ENCODE results near the gene TXNRD1.
A peak's percentile ranks its signal among the peaks of the same experiment; 100 is the strongest.

The TXNRD1 gene

GRCh38 chr12:104378427-104378826 lies 162.8 kb downstream of the TXNRD1 start:
- H3K36me3 ChIP-seq (ENCODE audit: control insufficient read depth in 1 of 2, insufficient read depth in 2 of 2, low read length in 2 of 2) = no peaks in the 10 kb centered on the region
- H3K4me2 ChIP-seq (ENCODE audit: low read length) = no peak overlapping the region
- WGBS (ENCODE audit: extremely low coverage, insufficient coverage, insufficient read length) = no CpG with 5 or more reads among the region's 4 CpGs
- no peak overlapping the region for H2AFZ ChIP-seq (ENCODE audit: insufficient read depth, low read length, poor library complexity)
- no peak overlapping the region for H2AK5ac ChIP-seq (ENCODE audit: low read length)
- H3K4me3 ChIP-seq (ENCODE audit: low read depth, low read length) = no peak overlapping the region
- no peaks in the 10 kb centered on the region for H3K9me3 ChIP-seq (ENCODE audit: insufficient read depth, low read depth, low read length)
- H4K12ac ChIP-seq (ENCODE audit: low read depth, low read length) = no peak overlapping the region
- H3K18ac ChIP-seq (ENCODE audit: low read length) = no peak overlapping the region
- no peak overlapping the region for H2BK12ac ChIP-seq (ENCODE audit: low read length)
- no peaks in the 10 kb centered on the region for H3K79me1 ChIP-seq (ENCODE audit: low read length)
- no peaks in the 10 kb centered on the region for H3K79me2 ChIP-seq (ENCODE audit: control insufficient read depth, insufficient read depth, low read length, poor library complexity)
- H2BK5ac ChIP-seq (ENCODE audit: low read depth, low read length, poor library complexity) = no peak overlapping the region
- H4K91ac ChIP-seq (ENCODE audit: low read depth, low read length) = no peak overlapping the region
- H3K9ac ChIP-seq (ENCODE audit: low read length) = no peak overlapping the region
- no peak for DNase-seq
- no peak overlapping the region for H2BK120ac ChIP-seq (ENCODE audit: insufficient read depth, low read length, poor library complexity)
- no peak overlapping the region for H3K23ac ChIP-seq (ENCODE audit: low read length)
- H3K14ac ChIP-seq (ENCODE audit: low read length) = no peak overlapping the region
- H3K4me1 ChIP-seq (ENCODE audit: control insufficient read depth in 1 of 2, insufficient read depth in 2 of 2, low read length in 2 of 2) = no peaks in the 10 kb centered on the region
- H3K27me3 ChIP-seq (ENCODE audit: insufficient read depth, low read length) = no peaks in the 10 kb centered on the region
- no peak overlapping the region for H3K27ac ChIP-seq (ENCODE audit: low read depth, low read length)
- no peak overlapping the region for H3K4ac ChIP-seq (ENCODE audit: low read depth, low read length)
- H4K8ac ChIP-seq (ENCODE audit: low read depth, low read length) = no peak overlapping the region

GRCh38 chr12:104381341-104381730 lies 165.8 kb downstream of the TXNRD1 start:
- H3K9me3 ChIP-seq (ENCODE audit: insufficient read depth, low read depth, low read length) = no peaks in the 10 kb centered on the region
- no peaks in the 10 kb centered on the region for H3K36me3 ChIP-seq (ENCODE audit: control insufficient read depth in 1 of 2, insufficient read depth in 2 of 2, low read length in 2 of 2)
- no peak overlapping the region for H3K14ac ChIP-seq (ENCODE audit: low read length)
- H4K8ac ChIP-seq (ENCODE audit: low read depth, low read length) = no peak overlapping the region
- no CpG with 5 or more reads among the region's 2 CpGs for WGBS (ENCODE audit: extremely low coverage, insufficient coverage, insufficient read length)
- H3K79me2 ChIP-seq (ENCODE audit: control insufficient read depth, insufficient read depth, low read length, poor library complexity) = no peaks in the 10 kb centered on the region
- H3K79me1 ChIP-seq (ENCODE audit: low read length) = no peaks in the 10 kb centered on the region
- no peak overlapping the region for H2BK12ac ChIP-seq (ENCODE audit: low read length)
- no peak overlapping the region for H3K4me3 ChIP-seq (ENCODE audit: low read depth, low read length)
- H3K27me3 ChIP-seq (ENCODE audit: insufficient read depth, low read length) = no peaks in the 10 kb centered on the region
- no peak overlapping the region for H3K23ac ChIP-seq (ENCODE audit: low read length)
- no peaks in the 10 kb centered on the region for H3K4me1 ChIP-seq (ENCODE audit: control insufficient read depth in 1 of 2, insufficient read depth in 2 of 2, low read length in 2 of 2)
- H2BK120ac ChIP-seq (ENCODE audit: insufficient read depth, low read length, poor library complexity) = no peak overlapping the region
- H4K91ac ChIP-seq (ENCODE audit: low read depth, low read length) = no peak overlapping the region
- H3K18ac ChIP-seq (ENCODE audit: low read length) = no peak overlapping the region
- H2AFZ ChIP-seq (ENCODE audit: insufficient read depth, low read length, poor library complexity) = no peak overlapping the region
- H4K12ac ChIP-seq (ENCODE audit: low read depth, low read length) = no peak overlapping the region
- no peak overlapping the region for H2BK5ac ChIP-seq (ENCODE audit: low read depth, low read length, poor library complexity)
- no peak for DNase-seq
- no peak overlapping the region for H3K9ac ChIP-seq (ENCODE audit: low read length)
- no peak overlapping the region for H3K27ac ChIP-seq (ENCODE audit: low read depth, low read length)
- H2AK5ac ChIP-seq (ENCODE audit: low read length) = no peak overlapping the region
- H3K4me2 ChIP-seq (ENCODE audit: low read length) = no peak overlapping the region
- no peak overlapping the region for H3K4ac ChIP-seq (ENCODE audit: low read depth, low read length)

GRCh38 chr12:104381731-104382480 lies 166.3 kb downstream of the TXNRD1 start:
- Histone ChIP-seq H3K9me3 (ENCODE audit: insufficient read depth, low read depth, low read length) (no peaks in the 10 kb centered on the region), H3K14ac (ENCODE audit: low read length) (no peak overlapping the region), H2AFZ (ENCODE audit: insufficient read depth, low read length, poor library complexity) (no peak overlapping the region), H2BK12ac (ENCODE audit: low read length) (no peak overlapping the region), H3K36me3 (ENCODE audit: control insufficient read depth in 1 of 2, insufficient read depth in 2 of 2, low read length in 2 of 2) (no peaks in the 10 kb centered on the region), H3K4me2 (ENCODE audit: low read length) (no peak overlapping the region), H3K4me3 (ENCODE audit: low read depth, low read length) (no peak overlapping the region), H3K79me1 (ENCODE audit: low read length) (no peaks in the 10 kb centered on the region), H4K12ac (ENCODE audit: low read depth, low read length) (no peak overlapping the region), H3K79me2 (ENCODE audit: control insufficient read depth, insufficient read depth, low read length, poor library complexity) (no peaks in the 10 kb centered on the region), H2BK5ac (ENCODE audit: low read depth, low read length, poor library complexity) (peak overlapping the region; percentile 15), H2BK120ac (ENCODE audit: insufficient read depth, low read length, poor library complexity) (no peak overlapping the region), H3K27ac (ENCODE audit: low read depth, low read length) (no peak overlapping the region), H3K9ac (ENCODE audit: low read length) (no peak overlapping the region), H4K91ac (ENCODE audit: low read depth, low read length) (no peak overlapping the region), H3K27me3 (ENCODE audit: insufficient read depth, low read length) (no peaks in the 10 kb centered on the region), H2AK5ac (ENCODE audit: low read length) (no peak overlapping the region), H3K4ac (ENCODE audit: low read depth, low read length) (no peak overlapping the region), H3K4me1 (ENCODE audit: control insufficient read depth in 1 of 2, insufficient read depth in 2 of 2, low read length in 2 of 2) (no peaks in the 10 kb centered on the region), H3K23ac (ENCODE audit: low read length) (no peak overlapping the region), H3K18ac (ENCODE audit: low read length) (no peak overlapping the region), H4K8ac (ENCODE audit: low read depth, low read length) (no peak overlapping the region)
- no CpG with 5 or more reads among the region's 18 CpGs for WGBS (ENCODE audit: extremely low coverage, insufficient coverage, insufficient read length)
- peak; percentile 72 to 97 for DNase-seq

GRCh38 chr12:104384141-104384880 lies 168.7 kb downstream of the TXNRD1 start:
- no peak overlapping the region for H3K27ac ChIP-seq (ENCODE audit: low read depth, low read length)
- H3K23ac ChIP-seq (ENCODE audit: low read length) = no peak overlapping the region
- no peak overlapping the region for H3K18ac ChIP-seq (ENCODE audit: low read length)
- no peak overlapping the region for H2AK5ac ChIP-seq (ENCODE audit: low read length)
- no peak overlapping the region for H3K4me2 ChIP-seq (ENCODE audit: low read length)
- no peak overlapping the region for H3K9ac ChIP-seq (ENCODE audit: low read length)
- no peak overlapping the region for H2AFZ ChIP-seq (ENCODE audit: insufficient read depth, low read length, poor library complexity)
- H3K9me3 ChIP-seq (ENCODE audit: insufficient read depth, low read depth, low read length) = no peaks in the 10 kb centered on the region
- no peak for DNase-seq
- no peak overlapping the region for H2BK5ac ChIP-seq (ENCODE audit: low read depth, low read length, poor library complexity)
- no peaks in the 10 kb centered on the region for H3K4me1 ChIP-seq (ENCODE audit: control insufficient read depth in 1 of 2, insufficient read depth in 2 of 2, low read length in 2 of 2)
- no peak overlapping the region for H4K8ac ChIP-seq (ENCODE audit: low read depth, low read length)
- H3K27me3 ChIP-seq (ENCODE audit: insufficient read depth, low read length) = no peaks in the 10 kb centered on the region
- no peak overlapping the region for H3K4ac ChIP-seq (ENCODE audit: low read depth, low read length)
- no peak overlapping the region for H4K12ac ChIP-seq (ENCODE audit: low read depth, low read length)
- no peaks in the 10 kb centered on the region for H3K79me1 ChIP-seq (ENCODE audit: low read length)
- no peak overlapping the region for H2BK12ac ChIP-seq (ENCODE audit: low read length)
- H4K91ac ChIP-seq (ENCODE audit: low read depth, low read length) = no peak overlapping the region
- H3K14ac ChIP-seq (ENCODE audit: low read length) = no peak overlapping the region
- no peak overlapping the region for H2BK120ac ChIP-seq (ENCODE audit: insufficient read depth, low read length, poor library complexity)
- no peaks in the 10 kb centered on the region for H3K36me3 ChIP-seq (ENCODE audit: control insufficient read depth in 1 of 2, insufficient read depth in 2 of 2, low read length in 2 of 2)
- WGBS (ENCODE audit: extremely low coverage, insufficient coverage, insufficient read length) = no CpG with 5 or more reads among the region's 6 CpGs
- no peak overlapping the region for H3K4me3 ChIP-seq (ENCODE audit: low read depth, low read length)
- no peaks in the 10 kb centered on the region for H3K79me2 ChIP-seq (ENCODE audit: control insufficient read depth, insufficient read depth, low read length, poor library complexity)

All from trophoblast cell (in vitro differentiated cells and primary cell).